ENCODE measurements around the gene MXD3. TPM values are rescaled to one million over a fixed set of nuclear protein-coding genes. Genes with fewer than 3 reads are reported as not detected.
"Not testable (repeated sequence)": the region's sequence is repeated elsewhere in the genome, so short reads cannot be mapped to it uniquely, and the experiment has no call there.

MXD3 gene
- polyA plus RNA-seq, 3 donors = 9.8 to 11.4 (median 10.5) TPM

- no peak for DNase-seq (ENCODE audit: low read depth in 3 of 3, low spot score in 2 of 3)
These were observed 4.8 kb downstream of the MXD3 start for GRCh38 chr5:177306674-177307543.

GRCh38 chr5:177306103-177306640, 5.5 kb downstream of the MXD3 start:
- DNase-seq (ENCODE audit: low read depth in 3 of 3, low spot score in 2 of 3) = not testable (repeated sequence)

- DNase-seq (ENCODE audit: low read depth in 3 of 3, low spot score in 2 of 3) = no peak
These were observed 7.1 kb downstream of the MXD3 start for GRCh38 chr5:177304392-177305119.

- DNase-seq (ENCODE audit: low read depth in 3 of 3, low spot score in 2 of 3) = no peak
These were observed 7.7 kb downstream of the MXD3 start for GRCh38 chr5:177303925-177304391.

DNA sequence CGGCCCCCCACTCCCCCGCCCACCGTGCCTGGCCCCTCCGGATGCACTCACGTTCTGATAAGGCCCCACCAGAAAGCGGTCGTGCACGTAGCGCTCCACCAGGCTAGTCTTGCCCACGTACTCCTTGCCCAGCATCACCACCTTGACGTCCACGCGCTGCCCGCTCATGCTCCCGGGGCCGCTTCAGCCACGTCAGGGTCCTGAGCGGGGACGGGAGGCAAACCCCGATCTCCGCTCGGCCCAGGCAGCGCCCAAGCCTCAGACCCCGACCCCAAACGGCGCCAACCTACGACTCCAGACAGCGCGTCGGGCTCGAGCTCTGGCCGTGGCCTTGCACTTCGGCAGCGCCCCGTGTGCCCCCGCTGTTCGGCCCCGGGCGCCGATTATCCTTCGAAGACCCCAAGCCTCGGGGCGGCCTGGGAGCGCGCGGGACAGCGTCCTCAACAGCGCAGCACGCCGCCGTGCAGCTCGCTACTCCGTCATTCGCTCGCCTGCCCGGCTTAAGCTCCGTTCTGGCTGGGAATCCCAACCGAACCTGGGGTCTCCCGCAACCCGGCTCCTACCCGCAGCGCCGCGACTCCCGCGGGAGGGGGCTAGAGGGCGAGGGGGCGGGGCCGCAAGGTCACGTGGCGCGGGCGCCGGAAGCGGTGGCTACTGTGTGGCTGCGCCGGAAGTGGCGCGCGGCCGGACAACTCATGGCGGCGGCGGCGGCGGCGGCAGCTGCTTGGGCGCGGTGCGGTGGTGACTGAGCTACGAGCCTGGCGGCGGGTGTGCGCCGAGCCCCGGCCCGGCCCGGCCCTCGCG, 8.4 kb downstream of the MXD3 start, which contains the start of the genes PRELID1 and RAB24:
TSS of gene PRELID1 (plus strand) at position 679 of the 804 bp plus-strand sequence. CDS start 187 bp downstream, outside the sequence.
TSS of gene RAB24 (minus strand) at position 599 of the 804 bp plus-strand sequence. CDS start at position 168, 431 bp downstream.
- DNase-seq (ENCODE audit: low read depth in 3 of 3, low spot score in 2 of 3) = peak in 2 of 3 donors; percentile 58 to 72

GRCh38 chr5:177302354-177303110, 9.2 kb downstream of the MXD3 start:
- no peak for DNase-seq (ENCODE audit: low read depth in 3 of 3, low spot score in 2 of 3)

DNA sequence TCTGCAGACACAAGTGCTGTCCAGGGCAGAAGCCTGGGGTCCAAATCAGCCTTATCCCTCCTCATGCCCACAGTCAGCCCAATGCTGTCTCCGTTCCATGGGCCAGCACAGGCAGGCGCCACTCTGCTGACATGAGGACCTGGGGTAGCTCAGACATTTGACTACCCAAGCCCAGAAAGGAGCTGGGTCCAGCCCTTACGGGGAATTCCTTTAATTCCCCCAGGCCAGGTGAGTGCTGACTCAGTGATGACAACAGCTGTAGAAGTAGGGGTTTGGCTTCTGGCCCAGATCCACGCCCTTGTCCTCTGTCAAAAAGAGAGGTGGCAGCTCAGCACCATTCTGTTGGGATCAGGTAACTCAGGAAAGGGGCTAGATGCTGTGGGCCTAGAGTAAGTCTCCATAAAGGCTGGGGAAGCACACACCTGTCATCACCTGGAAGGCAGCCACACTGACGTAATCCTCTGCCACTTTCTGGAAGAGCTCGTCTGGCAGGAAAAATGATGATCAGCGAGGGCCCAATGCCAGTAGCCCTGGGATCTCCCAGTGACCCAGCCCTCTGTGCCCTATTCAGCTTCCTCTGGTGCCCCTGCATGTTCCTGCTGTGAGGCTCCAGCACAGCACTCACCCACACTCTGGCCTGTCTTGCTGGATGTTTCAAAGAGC, 10.1 kb downstream of the MXD3 start:
- DNase-seq (ENCODE audit: low read depth in 3 of 3, low spot score in 2 of 3) = no peak

DNA sequence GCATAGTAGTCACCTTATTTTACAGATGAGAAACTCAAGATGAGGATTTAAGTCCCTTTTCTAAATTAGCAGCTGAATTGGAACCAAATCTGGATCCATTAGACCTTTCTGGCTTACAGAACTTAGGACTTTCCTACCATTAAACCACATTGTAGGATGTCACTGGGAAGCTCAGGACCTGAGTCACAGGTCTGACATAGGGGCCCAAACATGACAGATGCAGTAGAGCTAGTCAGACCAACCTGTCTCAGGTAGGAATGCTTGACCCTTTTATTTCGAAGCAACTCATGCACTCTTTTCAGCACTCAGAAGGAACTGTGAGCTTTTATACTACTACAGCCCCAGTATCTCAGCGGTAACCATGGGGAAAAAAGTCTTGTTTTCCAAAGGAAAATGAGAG, 10.7 kb downstream of the MXD3 start:
- DNase-seq (ENCODE audit: low read depth in 3 of 3, low spot score in 2 of 3) = no peak

GRCh38 chr5:177300236-177300880, 11.3 kb downstream of the MXD3 start:
- no peak for DNase-seq (ENCODE audit: low read depth in 3 of 3, low spot score in 2 of 3)

GRCh38 chr5:177299697-177300096, 12.0 kb downstream of the MXD3 start:
- no peak for DNase-seq (ENCODE audit: low read depth in 3 of 3, low spot score in 2 of 3)

- no peak for DNase-seq (ENCODE audit: low read depth in 3 of 3, low spot score in 2 of 3)
These were observed 13.8 kb downstream of the MXD3 start for GRCh38 chr5:177297922-177298321.

- DNase-seq (ENCODE audit: low read depth in 3 of 3, low spot score in 2 of 3) = no peak
These were observed 15.1 kb downstream of the MXD3 start for GRCh38 chr5:177296581-177296980.

DNA sequence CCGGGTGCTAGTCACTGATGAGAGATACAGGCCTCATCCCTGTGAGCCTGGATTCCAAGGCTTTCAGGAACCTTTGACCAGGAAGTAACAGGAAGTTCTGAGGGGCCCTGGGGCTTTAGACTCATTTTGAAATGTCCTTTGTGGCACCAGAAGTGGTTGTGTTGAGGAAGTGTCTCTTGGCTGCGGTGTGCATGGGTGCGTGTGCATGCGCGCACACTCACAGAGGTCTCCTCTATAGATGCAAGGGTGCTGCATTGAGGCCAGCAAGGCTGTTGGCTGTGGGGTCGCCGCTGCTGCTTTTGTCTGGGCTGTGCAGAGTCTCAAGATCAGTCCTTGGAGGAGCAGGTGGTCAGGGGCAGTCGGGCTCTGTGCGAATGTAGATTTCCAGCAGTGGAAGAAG, 15.8 kb downstream of the MXD3 start:
- no peak for DNase-seq (ENCODE audit: low read depth in 3 of 3, low spot score in 2 of 3)

DNA sequence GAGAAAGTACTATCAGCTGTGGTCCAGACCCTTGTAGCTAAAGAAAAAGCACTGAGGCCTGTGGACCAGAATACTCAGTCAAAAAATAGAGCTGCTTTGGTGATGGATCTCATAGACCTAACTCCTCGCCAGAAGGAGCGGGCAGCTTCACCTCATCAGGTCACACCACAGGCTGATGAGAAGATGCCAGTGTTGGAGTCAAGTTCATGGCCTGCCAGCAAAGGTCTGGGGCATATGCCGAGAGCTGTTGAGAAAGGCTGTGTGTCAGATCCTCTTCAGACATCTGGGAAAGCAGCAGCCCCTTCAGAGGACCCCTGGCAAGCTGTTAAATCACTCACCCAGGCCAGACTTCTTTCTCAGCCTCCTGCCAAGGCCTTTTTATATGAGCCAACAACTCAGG, 17.1 kb downstream of the MXD3 start:
- no peak for DNase-seq (ENCODE audit: low read depth in 3 of 3, low spot score in 2 of 3)

DNA sequence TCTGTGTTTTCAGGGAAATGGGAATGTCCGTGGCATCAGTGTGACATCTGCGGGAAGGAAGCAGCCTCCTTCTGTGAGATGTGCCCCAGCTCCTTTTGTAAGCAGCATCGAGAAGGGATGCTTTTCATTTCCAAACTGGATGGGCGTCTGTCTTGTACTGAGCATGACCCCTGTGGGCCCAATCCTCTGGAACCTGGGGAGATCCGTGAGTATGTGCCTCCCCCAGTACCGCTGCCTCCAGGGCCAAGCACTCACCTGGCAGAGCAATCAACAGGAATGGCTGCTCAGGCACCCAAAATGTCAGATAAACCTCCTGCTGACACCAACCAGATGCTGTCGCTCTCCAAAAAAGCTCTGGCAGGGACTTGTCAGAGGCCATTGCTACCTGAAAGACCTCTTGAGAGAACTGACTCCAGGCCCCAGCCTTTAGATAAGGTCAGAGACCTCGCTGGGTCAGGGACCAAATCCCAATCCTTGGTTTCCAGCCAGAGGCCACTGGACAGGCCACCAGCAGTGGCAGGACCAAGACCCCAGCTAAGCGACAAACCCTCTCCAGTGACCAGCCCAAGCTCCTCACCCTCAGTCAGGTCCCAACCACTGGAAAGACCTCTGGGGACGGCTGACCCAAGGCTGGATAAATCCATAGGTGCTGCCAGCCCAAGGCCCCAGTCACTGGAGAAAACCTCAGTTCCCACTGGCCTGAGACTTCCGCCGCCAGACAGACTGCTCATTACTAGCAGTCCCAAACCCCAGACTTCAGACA, 17.7 kb downstream of the MXD3 start:
- no peak for DNase-seq (ENCODE audit: low read depth in 3 of 3, low spot score in 2 of 3)

GRCh38 chr5:177291735-177292134, 20.0 kb downstream of the MXD3 start:
- DNase-seq (ENCODE audit: low read depth in 3 of 3, low spot score in 2 of 3) = no peak

- no peak for DNase-seq (ENCODE audit: low read depth in 3 of 3, low spot score in 2 of 3)
These were observed 20.7 kb downstream of the MXD3 start for GRCh38 chr5:177290816-177291596.
